HG03064 (cell line): ENCODE data around the gene ZFR2.
"Not testable (repeated sequence)": the region's sequence is repeated elsewhere in the genome, so short reads cannot be mapped to it uniquely, and the experiment has no call there.

Experiments
- ATAC-seq: cut with Tn5 transposase; IDR thresholded peaks from one replicate; pipeline ENCODE4 v1.9.1; 2021; ENCODE audit warnings: low read depth; ENCODE audit not compliant: unreplicated experiment

ZFR2 gene

GRCh38 chr19:3818466-3818865 is 50.4 kb downstream of the ZFR2 start:
- no peak for ATAC-seq

- no peak for ATAC-seq
Measured at GRCh38 chr19:3817761-3818160, 51.1 kb downstream of the ZFR2 start.

- ATAC-seq = no peak
Measured at GRCh38 chr19:3816566-3817218, 52.1 kb downstream of the ZFR2 start.

GRCh38 chr19:3816148-3816547 is 52.7 kb downstream of the ZFR2 start:
- not testable (repeated sequence) for ATAC-seq

- ATAC-seq = no peak
Measured at GRCh38 chr19:3814648-3815047, 54.2 kb downstream of the ZFR2 start.

GRCh38 chr19:3813473-3814392 is 55.1 kb downstream of the ZFR2 start:
- ATAC-seq = no peak

GRCh38 chr19:3810708-3811355 is 58.0 kb downstream of the ZFR2 start:
- no peak for ATAC-seq

- no peak for ATAC-seq
Measured at GRCh38 chr19:3809881-3810707, 58.7 kb downstream of the ZFR2 start.

- ATAC-seq = no peak
Measured at GRCh38 chr19:3808420-3809143, 60.3 kb downstream of the ZFR2 start.

- ATAC-seq = no peak
Measured at GRCh38 chr19:3807574-3808354, 61.1 kb downstream of the ZFR2 start.

GRCh38 chr19:3807131-3807480 is 61.7 kb downstream of the ZFR2 start:
- ATAC-seq = no peak

GRCh38 chr19:3805859-3806258 is 63.0 kb downstream of the ZFR2 start:
- ATAC-seq = no peak

- no peak for ATAC-seq
Measured at GRCh38 chr19:3804429-3804828, 64.4 kb downstream of the ZFR2 start.

- ATAC-seq = no peak
Measured at GRCh38 chr19:3803986-3804385, 64.9 kb downstream of the ZFR2 start.

- no peak for ATAC-seq
Measured at GRCh38 chr19:3803114-3803888, 65.5 kb downstream of the ZFR2 start.

- ATAC-seq = no peak
Measured at GRCh38 chr19:3801412-3802096, 67.3 kb downstream of the ZFR2 start.

GRCh38 chr19:3800996-3801395 is 67.8 kb downstream of the ZFR2 start:
- no peak for ATAC-seq

GRCh38 chr19:3798137-3798536 is 70.7 kb downstream of the ZFR2 start:
- no peak for ATAC-seq
